ENCODE data around the gene EEPD1. TPM values are rescaled to one million over a fixed set of nuclear protein-coding genes. Genes with fewer than 3 reads are reported as not detected.

The EEPD1 gene
- total and polyA plus RNA-seq, 10 donors: 7.7 to 23.4 (median 14.6) TPM

DNA sequence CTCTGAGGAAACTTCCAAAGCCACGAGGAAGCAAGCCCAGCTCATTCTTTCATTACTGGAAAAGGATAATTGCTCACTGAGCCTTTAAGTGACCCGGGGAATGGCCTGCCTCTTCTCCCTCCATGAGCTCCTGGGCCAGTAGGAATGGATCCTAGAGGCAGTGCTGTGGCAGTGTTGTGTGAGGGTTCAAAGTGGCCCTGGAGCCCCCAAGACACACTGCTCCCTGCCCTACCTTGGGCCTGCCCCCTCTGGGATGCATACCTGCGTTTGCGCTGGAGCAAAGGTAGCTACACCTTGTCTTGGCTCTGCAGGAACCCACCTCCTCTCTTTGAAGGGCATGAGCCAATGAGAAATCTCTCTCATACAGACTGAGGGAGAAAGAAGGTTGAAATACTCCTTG, 120.8 kb downstream of the EEPD1 start:
- intact Hi-C loops (cut with DNase I; ENCODE audit: low total_unique reads): no loop called here
- no peak overlapping the region for H3K4me3 ChIP-seq
- H3K36me3 ChIP-seq: no peaks in the 10 kb centered on the region
- no peaks in the 10 kb centered on the region for H3K27me3 ChIP-seq (replicated peaks in 1 of 7)
- no peaks in the 10 kb centered on the region for H3K9me3 ChIP-seq
- DNase-seq: no peak
- WGBS, 5 donors: 56 to 78% (median 65%) methylated on average over 4 of the region's 4 CpGs
- H3K4me1 ChIP-seq: peaks cover 0 to 26% (median 12%) of the 10 kb centered on the region in 6 donors
- H3K27ac ChIP-seq: no peak overlapping the region
- no peak for TF ChIP-seq POLR2AphosphoS5 (IDR thresholded peaks at IDR 0.05)
- no peak for TF ChIP-seq POLR2A (IDR thresholded peaks at IDR 0.05)
- TF ChIP-seq, protein P1, sequence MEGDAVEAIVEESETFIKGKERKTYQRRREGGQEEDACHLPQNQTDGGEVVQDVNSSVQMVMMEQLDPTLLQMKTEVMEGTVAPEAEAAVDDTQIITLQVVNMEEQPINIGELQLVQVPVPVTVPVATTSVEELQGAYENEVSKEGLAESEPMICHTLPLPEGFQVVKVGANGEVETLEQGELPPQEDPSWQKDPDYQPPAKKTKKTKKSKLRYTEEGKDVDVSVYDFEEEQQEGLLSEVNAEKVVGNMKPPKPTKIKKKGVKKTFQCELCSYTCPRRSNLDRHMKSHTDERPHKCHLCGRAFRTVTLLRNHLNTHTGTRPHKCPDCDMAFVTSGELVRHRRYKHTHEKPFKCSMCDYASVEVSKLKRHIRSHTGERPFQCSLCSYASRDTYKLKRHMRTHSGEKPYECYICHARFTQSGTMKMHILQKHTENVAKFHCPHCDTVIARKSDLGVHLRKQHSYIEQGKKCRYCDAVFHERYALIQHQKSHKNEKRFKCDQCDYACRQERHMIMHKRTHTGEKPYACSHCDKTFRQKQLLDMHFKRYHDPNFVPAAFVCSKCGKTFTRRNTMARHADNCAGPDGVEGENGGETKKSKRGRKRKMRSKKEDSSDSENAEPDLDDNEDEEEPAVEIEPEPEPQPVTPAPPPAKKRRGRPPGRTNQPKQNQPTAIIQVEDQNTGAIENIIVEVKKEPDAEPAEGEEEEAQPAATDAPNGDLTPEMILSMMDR (IDR thresholded peaks at IDR 0.05 in 8 of 11, conservative IDR thresholded peaks at IDR 0.05 in 3 of 11): no peak

DNA sequence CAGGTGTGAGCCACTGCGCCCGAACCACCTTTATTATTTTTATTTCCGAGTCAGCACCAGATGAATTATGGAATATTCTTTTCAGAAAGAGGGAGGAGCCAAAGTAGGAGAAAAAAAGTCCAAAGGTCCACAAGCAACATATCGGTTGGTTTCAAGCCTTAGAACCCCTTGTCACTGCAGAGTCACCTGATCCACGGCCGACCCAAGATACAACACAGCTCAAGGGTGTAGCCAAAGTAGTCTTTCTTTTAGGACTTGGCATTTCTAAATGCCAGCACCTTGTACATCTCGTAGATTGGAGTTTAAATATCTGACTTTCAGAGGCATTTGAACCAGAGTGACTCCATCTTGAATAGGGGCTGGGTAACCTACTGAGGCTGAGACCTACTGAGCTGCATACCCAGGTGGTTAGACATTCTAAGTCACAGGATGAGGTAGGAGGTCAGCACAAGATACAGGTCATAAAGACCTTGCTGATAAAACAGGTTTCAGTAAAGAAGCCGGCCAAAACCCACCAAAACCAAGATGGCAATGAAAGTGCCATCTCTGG, 122.8 kb downstream of the EEPD1 start:
- Histone ChIP-seq H3K9me3 (no peaks in the 10 kb centered on the region), H3K27me3 (replicated peaks in 1 of 7) (peaks cover 0 to 3% (median 0%) of the 10 kb centered on the region in 7 donors), H3K4me1 (peaks cover 0 to 33% (median 17%) of the 10 kb centered on the region in 6 donors), H3K4me3 (no peak overlapping the region), H3K36me3 (no peaks in the 10 kb centered on the region), H3K27ac (peak overlapping the region in 1 of 8 donors; percentile 34)
- intact Hi-C loops (cut with DNase I; ENCODE audit: low total_unique reads): no loop called here
- no peak for DNase-seq
- whole genome bisulfite sequencing, 5 donors: 85 to 97% (median 90%) methylated on average over 8 of the region's 8 CpGs
- TF ChIP-seq POLR2AphosphoS5 (IDR thresholded peaks at IDR 0.05): no peak
- TF ChIP-seq POLR2A (IDR thresholded peaks at IDR 0.05): no peak
- TF ChIP-seq, protein P1 (IDR thresholded peaks at IDR 0.05 in 8 of 11, conservative IDR thresholded peaks at IDR 0.05 in 3 of 11): no peak

DNA sequence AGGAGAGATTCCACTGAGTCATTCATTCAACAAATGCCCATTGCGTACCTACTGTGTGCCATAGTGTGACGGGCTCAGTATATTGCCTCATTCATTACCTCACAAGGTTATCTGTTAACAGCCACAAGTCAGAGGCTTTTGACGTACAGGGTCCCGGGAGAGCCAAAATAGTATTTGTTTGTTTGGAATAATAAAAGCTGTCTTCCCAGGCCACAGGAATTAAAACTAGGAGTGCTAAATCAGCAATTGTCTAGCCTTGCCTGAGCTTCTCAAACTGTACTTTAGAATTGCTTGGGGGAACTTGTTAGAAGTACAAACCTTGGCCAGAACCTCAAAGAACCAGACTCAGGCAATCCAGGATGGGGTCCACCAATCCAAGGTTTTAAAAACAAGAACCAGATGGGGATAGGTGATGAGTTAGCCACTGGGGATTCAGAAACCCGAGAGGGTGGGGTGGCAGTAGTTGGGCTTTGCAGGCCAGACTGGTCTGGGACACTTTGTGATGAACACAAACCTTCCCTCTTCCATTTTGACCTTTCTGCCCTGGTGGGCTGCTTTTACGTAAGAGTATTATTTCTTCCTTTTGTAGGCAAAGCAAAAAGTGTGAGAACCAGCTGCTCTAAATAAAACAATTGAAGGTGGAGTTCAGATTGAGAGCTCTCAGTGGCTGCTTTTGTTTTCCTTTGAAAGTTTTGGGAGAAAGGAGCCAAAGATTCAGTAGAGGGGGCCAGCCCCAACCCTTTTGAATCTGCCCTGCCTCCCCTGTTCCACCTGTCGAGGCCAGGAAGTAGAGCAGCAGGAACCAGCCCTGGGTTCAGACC, 123.6 kb downstream of the EEPD1 start:
- Histone ChIP-seq H3K4me3 (no peak overlapping the region), H3K9me3 (no peaks in the 10 kb centered on the region), H3K36me3 (no peaks in the 10 kb centered on the region), H3K27me3 (replicated peaks in 1 of 7) (peaks cover 0 to 3% (median 0%) of the 10 kb centered on the region in 7 donors), H3K27ac (no peak overlapping the region), H3K4me1 (peaks cover 5 to 42% (median 23%) of the 10 kb centered on the region in 6 donors)
- no peak for DNase-seq
- intact Hi-C loops (cut with DNase I; ENCODE audit: low total_unique reads): no loop called here
- TF ChIP-seq, protein P1 (IDR thresholded peaks at IDR 0.05 in 8 of 11, conservative IDR thresholded peaks at IDR 0.05 in 3 of 11): no peak
- no peak for TF ChIP-seq POLR2A (IDR thresholded peaks at IDR 0.05)
- TF ChIP-seq POLR2AphosphoS5 (IDR thresholded peaks at IDR 0.05): no peak
- WGBS, 5 donors: 79 to 90% (median 88%) methylated on average over 7 of the region's 7 CpGs

DNA sequence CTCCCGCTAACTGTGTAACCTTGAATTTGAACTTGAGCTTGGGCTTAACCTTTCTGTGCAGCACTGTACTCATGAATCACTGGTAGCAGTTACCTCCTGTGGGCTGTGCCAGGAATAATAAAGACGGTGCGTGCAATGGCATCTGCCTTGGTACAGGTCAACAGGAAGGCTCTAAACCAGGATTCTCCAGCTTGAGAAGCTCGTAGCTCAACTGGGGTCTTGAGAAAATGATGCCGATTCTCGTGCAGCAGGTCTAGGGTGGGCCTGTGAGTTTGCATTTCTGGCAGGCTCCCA, 124.1 kb downstream of the EEPD1 start:
- TF ChIP-seq, protein P1 (IDR thresholded peaks at IDR 0.05 in 8 of 11, conservative IDR thresholded peaks at IDR 0.05 in 3 of 11): no peak
- TF ChIP-seq POLR2A (IDR thresholded peaks at IDR 0.05) (no peak), POLR2AphosphoS5 (IDR thresholded peaks at IDR 0.05) (no peak)
- intact Hi-C loops (cut with DNase I; ENCODE audit: low total_unique reads): no loop called here
- Histone ChIP-seq H3K27ac (no peak overlapping the region), H3K9me3 (no peaks in the 10 kb centered on the region), H3K4me3 (no peak overlapping the region), H3K4me1 (peaks cover 5 to 45% (median 26%) of the 10 kb centered on the region in 6 donors), H3K36me3 (no peaks in the 10 kb centered on the region), H3K27me3 (replicated peaks in 1 of 7) (peaks cover 0 to 3% (median 0%) of the 10 kb centered on the region in 7 donors)
- WGBS, 5 donors: 86 to 91% (median 89%) methylated on average over 5 to 6 of the region's 6 CpGs
- no peak for DNase-seq

All from spleen (tissue), 11 donors.